ENCODE measurements around the gene TTC9B.

TTC9B gene

DNA sequence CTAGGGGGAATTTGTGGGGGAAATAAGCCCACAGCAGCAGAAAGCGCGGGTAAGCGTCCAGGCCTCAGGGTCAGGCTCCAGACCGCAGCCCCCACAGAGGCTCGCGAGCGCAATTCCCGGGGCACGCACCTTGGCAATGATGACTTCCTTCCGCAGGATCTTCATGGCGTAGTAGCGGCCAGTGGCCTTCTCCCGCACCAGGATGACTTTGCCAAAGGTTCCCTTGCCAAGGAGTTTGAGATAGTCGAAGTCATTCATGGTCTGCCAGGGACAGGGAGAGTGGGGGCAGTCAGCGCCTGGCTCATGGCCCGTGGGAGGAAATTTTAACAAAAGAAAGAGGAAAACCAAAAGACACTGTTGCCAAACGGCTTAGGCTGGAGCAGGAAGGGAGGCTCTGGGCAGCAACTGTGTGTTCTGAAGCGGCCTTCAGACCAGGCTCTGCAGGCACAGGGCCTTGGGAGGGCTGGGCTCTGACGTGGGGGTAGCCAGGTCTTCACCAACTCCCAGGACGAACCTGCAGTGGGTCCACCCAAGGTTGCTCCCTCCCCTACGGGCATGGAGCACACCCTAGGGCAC is 23.7 kb upstream of the TTC9B start:
- no peaks in the 10 kb centered on the region for H3K9me3 Mint-ChIP-seq
- H3K27me3 Mint-ChIP-seq = no peaks in the 10 kb centered on the region
- no peaks in the 10 kb centered on the region for H3K4me1 Mint-ChIP-seq (ENCODE audit: low read depth)
- H3K27ac Mint-ChIP-seq = no peak overlapping the region
- no peak overlapping the region for H3K4me3 Mint-ChIP-seq
- H3K36me3 Mint-ChIP-seq (ENCODE audit: low read depth) = peaks cover 71% of the 10 kb centered on the region
- no peak for DNase-seq

DNA sequence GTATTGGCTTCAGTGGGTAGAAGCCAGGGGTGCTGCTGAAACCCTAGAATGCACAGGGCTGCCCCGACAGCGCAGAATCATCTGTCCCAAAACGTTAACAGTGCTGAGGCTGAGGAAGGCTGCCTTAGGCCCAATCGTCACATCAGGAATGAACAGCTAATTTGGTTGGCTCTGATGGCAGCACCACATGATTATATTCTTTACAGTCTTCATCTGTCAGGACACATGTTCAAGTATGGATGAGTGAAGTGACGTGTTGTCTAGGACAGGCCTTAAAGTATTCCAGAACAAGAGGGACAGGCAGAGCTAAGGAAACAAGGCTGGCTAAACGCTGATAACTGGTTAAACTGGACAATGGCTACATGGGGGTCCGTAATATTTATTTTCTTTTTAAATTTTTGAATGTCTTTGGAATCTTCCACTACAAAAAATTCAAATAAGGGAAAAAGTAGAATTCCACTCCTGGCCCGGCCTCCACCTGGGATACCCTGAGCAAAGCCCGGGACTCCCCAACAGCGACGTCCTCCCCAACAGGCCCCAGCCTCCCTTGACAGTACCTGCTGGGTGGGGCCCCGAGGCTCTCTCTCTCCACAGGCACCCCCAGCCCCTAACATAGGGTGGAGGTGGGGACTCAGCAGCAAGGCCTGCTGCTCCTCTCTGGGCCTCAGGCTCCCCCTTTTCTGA is 23.1 kb upstream of the TTC9B start:
- Mint-ChIP-seq H3K36me3 (ENCODE audit: low read depth) (peaks cover 75% of the 10 kb centered on the region), H3K4me1 (ENCODE audit: low read depth) (no peaks in the 10 kb centered on the region), H3K27me3 (no peaks in the 10 kb centered on the region), H3K4me3 (no peak overlapping the region), H3K27ac (no peak overlapping the region), H3K9me3 (no peaks in the 10 kb centered on the region)
- no peak for DNase-seq

DNA sequence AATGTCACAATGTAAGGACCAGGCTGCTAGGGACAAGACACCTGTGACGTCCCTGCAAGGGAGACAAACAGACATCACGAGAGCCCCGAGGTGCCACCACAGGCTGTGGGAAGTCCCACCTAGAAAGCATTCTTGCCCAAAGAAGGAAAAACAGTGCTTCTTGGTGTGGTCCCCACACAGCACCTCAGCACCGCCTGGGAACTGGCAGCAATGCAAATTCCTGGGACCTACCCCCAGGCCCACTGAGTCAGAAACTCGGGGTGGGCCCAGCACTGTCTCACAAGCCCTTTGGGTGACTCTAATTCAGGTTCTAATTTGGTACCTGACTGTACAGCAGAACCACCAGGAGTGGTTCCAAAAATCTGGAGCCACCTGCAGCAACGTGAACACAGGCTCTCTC is 22.1 kb upstream of the TTC9B start:
- no peak for DNase-seq
- no peaks in the 10 kb centered on the region for H3K27me3 Mint-ChIP-seq
- H3K4me3 Mint-ChIP-seq = no peak overlapping the region
- no peak overlapping the region for H3K27ac Mint-ChIP-seq
- H3K4me1 Mint-ChIP-seq (ENCODE audit: low read depth) = no peaks in the 10 kb centered on the region
- H3K9me3 Mint-ChIP-seq = no peaks in the 10 kb centered on the region
- peaks cover 83% of the 10 kb centered on the region for H3K36me3 Mint-ChIP-seq (ENCODE audit: low read depth)

DNA sequence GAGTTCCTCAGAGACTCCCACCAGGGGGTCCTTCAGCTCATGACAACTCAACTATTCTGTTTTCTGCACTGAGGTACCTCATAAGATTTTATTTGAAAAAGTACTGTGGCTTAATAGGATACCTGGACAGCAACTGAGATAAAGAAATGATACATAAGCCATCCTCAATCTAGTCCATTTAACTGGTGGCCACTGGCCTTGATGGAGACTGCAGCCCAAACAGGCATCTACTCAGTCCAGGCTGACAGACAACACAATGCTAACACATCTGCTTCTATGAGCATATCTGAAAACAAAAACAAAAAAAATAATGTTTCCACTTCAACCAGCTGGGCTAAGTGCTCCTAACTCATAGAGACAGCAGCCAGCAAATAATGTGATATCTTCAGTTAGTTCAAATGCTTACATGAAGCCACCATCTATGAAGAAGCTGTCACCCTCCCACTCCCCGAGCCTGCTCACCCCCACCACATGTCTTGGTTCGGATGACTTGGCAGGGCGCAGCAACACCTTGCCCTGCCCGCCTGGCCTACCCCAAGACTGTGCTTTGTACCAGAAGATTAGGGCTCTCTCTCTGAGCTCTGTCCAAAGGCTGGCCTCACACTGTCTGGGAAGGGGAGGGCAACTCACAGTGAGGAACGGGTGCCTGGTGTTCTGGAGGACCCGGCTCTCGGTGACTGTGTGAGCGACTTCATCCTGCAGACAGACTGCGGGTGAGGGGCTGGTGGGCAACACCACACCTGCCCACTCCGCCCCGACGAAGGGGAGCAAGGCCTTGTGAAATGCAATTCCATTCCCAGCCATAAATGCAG is 21.4 kb upstream of the TTC9B start:
- Mint-ChIP-seq H3K9me3 (no peaks in the 10 kb centered on the region), H3K4me1 (ENCODE audit: low read depth) (no peaks in the 10 kb centered on the region), H3K36me3 (ENCODE audit: low read depth) (peaks cover 85% of the 10 kb centered on the region), H3K4me3 (no peak overlapping the region), H3K27ac (peak overlapping the region; percentile 61), H3K27me3 (no peaks in the 10 kb centered on the region)
- no peak for DNase-seq

DNA sequence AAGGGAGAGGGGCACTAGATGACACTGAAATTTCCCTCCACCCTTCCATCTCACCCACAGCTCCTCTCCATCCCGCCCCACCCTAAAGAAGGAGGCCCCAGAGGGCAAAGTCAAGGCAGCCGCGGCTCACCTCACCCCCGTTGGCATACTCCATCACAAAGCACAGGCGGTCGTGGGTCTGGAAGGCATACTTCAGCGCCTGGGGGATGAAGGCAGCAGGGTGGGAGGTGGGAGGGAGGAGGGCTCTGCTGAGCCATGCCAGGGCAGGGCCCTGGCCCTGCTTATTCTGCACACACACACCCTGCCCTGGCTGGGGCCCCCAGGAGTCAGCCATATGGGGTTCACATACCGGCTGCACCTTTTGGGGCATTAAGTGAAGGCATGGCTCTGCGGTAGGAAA is 20.6 kb upstream of the TTC9B start:
- Mint-ChIP-seq H3K4me1 (ENCODE audit: low read depth) (no peaks in the 10 kb centered on the region), H3K4me3 (no peak overlapping the region), H3K27ac (no peak overlapping the region), H3K36me3 (ENCODE audit: low read depth) (peaks cover 88% of the 10 kb centered on the region), H3K9me3 (no peaks in the 10 kb centered on the region), H3K27me3 (no peaks in the 10 kb centered on the region)
- no peak for DNase-seq

DNA sequence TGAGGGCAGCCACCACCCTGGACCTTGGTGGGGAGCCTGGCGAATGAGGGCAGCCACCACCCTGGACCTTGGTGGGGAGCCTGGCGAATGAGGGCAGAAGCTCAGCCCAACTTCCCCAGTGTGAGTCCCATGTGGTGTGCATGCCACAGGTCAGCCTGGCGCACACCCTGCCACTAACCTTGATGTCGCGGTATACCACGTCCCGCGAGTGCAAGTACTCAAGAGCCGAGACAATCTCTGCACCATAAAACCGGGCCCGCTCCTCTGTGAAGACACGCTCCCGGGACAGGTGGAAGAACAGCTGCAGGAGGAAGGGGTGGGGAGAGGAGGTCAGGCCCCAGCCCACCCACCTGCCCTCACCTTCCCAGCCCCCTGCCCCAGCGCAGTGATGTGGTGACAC is 19.6 kb upstream of the TTC9B start:
- Mint-ChIP-seq H3K36me3 (ENCODE audit: low read depth) (peaks cover 92% of the 10 kb centered on the region), H3K4me3 (no peak overlapping the region), H3K4me1 (ENCODE audit: low read depth) (no peaks in the 10 kb centered on the region), H3K27me3 (no peaks in the 10 kb centered on the region), H3K9me3 (no peaks in the 10 kb centered on the region), H3K27ac (no peak overlapping the region)
- no peak for DNase-seq

DNA sequence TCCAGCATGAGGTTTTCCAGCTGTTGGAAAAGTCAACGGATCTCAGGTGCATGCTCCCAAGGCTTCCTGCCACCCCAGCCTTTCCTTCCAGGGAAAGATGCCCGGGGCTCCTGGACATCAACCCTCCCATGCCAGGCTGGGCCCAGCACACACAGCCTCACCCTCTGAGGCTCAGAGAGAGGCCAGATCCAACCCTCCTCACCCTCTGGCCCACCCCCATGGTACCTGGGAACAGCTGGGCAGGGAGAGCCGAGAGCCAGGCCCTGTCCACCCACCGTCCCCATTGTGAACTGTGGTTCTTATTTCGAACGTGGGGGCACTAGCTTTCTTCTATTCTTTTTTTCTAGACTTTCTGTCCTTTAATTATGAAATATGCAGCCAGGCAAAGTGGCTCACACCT is 18.2 kb upstream of the TTC9B start:
- Mint-ChIP-seq H3K4me3 (no peak overlapping the region), H3K9me3 (no peaks in the 10 kb centered on the region), H3K27me3 (no peaks in the 10 kb centered on the region), H3K4me1 (ENCODE audit: low read depth) (peaks cover 1% of the 10 kb centered on the region), H3K36me3 (ENCODE audit: low read depth) (peaks cover 82% of the 10 kb centered on the region), H3K27ac (no peak overlapping the region)
- DNase-seq = no peak

DNA sequence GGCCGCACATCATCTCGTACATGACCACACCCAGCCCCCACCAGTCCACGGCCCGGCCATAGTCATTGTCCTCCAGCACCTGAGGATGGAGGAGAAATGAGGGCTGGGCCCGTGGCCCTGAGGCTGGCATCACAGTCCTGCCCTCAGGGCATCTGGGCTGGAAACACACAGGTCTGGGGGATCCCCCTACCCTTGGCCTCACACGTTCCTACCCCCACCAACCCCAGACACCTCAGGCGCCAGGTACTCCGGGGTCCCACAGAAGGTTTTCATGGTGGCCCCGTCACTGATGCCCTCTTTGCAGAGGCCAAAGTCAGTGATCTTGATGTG is 17.8 kb upstream of the TTC9B start:
- Mint-ChIP-seq H3K27me3 (no peaks in the 10 kb centered on the region), H3K9me3 (no peaks in the 10 kb centered on the region), H3K36me3 (ENCODE audit: low read depth) (peaks cover 78% of the 10 kb centered on the region), H3K27ac (no peak overlapping the region), H3K4me1 (ENCODE audit: low read depth) (peaks cover 5% of the 10 kb centered on the region), H3K4me3 (no peak overlapping the region)
- DNase-seq = no peak

DNA sequence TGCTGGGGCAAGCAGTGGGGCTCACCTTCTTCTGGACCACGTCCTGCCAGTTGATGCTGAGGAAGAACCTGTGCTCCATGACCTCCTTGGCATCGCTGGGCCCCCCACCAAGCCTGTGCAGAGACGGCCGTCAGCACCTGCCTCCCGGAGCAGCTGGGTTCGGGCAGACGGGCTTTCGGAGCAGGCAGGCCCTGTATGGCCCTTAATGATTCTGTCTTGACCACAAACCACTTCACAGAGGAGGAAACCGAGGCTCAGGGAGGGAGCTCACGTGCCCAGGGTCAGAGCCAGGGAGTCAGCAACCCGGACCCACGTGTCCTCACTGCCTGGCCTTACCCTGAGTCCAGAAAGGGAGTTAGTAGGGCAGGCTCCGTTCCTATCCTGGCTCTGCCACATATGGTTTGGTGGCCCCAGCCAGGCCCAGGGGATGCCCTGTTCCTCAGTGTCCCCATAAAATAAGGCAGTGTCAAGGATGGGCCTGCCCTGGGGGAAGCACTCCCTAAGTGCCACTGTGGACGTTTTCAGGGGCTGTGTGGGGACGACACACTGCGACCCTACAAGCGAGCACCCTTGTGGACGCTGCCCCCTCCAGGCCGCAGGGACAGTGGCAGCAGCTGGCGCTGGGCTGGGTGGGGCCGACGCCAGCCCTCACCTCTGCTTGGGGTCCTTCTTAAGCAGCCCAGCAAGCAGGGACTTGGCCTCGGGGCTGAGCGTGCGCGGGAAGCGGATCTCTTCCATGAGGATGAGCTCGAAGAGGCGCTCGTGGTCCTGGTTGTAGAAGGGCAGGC is 17.2 kb upstream of the TTC9B start:
- Mint-ChIP-seq H3K4me3 (no peak overlapping the region), H3K27me3 (no peaks in the 10 kb centered on the region), H3K27ac (no peak overlapping the region), H3K9me3 (no peaks in the 10 kb centered on the region), H3K4me1 (ENCODE audit: low read depth) (peaks cover 8% of the 10 kb centered on the region), H3K36me3 (ENCODE audit: low read depth) (peaks cover 74% of the 10 kb centered on the region)
- no peak for DNase-seq

DNA sequence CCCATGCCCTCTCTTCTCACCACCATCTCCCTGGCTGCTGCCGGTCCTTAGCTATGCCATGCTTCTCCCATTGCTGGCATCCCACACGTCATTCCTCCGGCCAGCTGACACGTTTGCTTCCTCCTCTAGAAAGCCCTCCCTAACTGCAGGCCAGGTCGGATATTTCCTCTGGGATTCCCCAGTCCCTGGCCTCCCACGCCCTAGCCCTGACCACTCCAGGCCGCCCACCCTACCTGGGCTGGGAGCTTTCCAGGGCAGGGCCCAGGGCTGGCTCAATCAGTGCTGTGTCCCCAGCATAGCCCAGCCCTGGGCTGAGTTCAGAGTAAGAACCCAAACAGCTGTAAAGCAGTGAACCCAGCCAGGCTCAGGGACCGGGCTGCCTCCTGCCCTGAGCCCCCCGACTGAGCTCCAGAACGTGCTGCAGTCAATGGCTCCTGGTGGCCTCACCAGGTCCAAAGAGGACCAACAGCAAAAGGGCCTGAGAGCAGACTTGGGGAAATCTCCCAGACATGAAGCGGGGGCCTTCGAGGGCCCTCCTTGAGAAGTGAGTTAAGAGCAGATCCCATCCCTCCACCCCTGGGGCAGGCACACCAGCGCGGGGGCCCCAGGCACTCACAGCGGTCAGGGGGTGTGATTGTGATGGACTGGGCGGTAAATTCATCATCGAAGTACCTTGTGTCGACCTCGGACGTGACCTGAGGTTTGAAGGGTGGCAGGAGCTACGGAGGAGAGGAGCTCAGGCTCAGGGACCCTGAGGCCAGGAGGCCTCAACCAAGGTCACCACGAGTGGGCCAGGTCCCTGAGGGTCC is 16.4 kb upstream of the TTC9B start:
- no peak for DNase-seq
- no peak overlapping the region for H3K27ac Mint-ChIP-seq
- H3K36me3 Mint-ChIP-seq (ENCODE audit: low read depth) = peaks cover 68% of the 10 kb centered on the region
- H3K9me3 Mint-ChIP-seq = no peaks in the 10 kb centered on the region
- H3K4me1 Mint-ChIP-seq (ENCODE audit: low read depth) = peaks cover 16% of the 10 kb centered on the region
- H3K27me3 Mint-ChIP-seq = no peaks in the 10 kb centered on the region
- H3K4me3 Mint-ChIP-seq = no peak overlapping the region

DNA sequence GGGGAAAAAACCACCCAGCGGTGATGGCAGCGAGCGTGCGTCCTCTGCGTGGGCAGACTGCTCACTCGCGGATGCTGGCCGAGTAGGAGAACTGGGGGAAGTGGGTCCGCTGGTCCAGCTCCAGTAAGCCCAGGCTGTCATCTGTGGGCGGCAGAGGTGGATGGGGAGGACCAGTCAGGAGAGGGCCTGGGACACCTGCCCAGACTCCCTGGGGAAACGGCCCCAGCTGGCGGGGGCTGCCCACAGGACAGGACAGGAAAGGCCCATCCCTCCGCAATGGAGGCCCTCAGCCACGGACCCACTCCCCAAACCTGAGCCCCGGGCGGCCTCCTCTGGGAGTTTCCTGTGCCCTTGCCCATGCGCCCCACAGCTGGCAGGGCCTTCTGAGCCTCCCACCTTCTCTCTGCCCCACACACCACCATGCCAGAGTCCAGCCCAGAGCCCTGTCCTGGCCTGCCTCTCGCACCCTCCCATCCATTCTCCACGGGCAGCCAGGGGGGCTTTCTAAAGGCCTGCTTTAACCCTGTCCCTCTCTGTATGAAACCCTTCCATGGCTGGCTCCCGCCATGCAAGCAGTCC is 15.7 kb upstream of the TTC9B start:
- no peaks in the 10 kb centered on the region for H3K27me3 Mint-ChIP-seq
- peaks cover 60% of the 10 kb centered on the region for H3K36me3 Mint-ChIP-seq (ENCODE audit: low read depth)
- peaks cover 24% of the 10 kb centered on the region for H3K4me1 Mint-ChIP-seq (ENCODE audit: low read depth)
- no peaks in the 10 kb centered on the region for H3K9me3 Mint-ChIP-seq
- no peak overlapping the region for H3K4me3 Mint-ChIP-seq
- no peak overlapping the region for H3K27ac Mint-ChIP-seq
- no peak for DNase-seq

DNA sequence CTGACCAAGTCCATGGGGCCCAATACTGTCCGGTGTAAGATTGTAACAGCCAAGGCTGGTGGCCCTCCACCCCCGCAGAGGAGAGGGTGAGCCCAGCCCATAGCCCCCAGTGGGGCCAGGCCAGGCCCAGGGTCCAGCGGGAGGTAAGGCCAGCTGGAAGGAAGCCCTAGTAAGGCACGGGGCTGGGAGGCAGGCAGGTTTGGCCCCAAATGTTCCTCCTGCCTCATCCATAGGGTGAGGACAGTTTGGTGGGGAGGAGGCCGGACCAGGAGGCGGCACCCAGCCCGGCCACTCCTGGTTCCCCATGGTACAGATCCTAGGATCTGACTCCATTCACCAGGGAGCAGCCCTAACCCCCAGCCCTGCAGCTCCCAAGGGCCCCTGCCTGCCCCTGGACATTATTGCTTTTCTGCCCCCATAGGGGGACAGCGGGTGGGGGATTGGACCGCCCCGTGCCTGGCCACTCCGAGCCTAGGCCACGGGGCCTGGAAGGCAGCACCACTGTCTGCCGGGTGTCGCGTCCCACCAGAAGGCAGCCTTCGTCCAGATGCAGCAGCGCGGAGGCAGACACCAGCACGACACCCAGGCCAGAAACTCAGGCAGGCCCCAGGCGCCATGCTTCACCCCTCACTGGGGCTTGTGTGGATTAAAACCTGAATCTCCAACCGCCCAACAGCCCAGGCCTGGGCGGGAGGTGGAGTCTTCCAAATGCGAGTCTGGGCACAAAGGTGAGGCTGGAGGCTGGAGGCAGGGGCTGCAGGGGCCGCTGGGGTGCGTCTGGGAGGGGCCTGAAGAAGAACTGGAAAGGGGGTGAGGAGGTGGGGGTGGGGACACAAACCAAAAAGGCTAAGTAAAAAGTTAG is 15.0 kb upstream of the TTC9B start:
- Mint-ChIP-seq H3K4me1 (ENCODE audit: low read depth) (peaks cover 25% of the 10 kb centered on the region), H3K9me3 (no peaks in the 10 kb centered on the region), H3K27me3 (peaks cover 2% of the 10 kb centered on the region), H3K36me3 (ENCODE audit: low read depth) (peaks cover 53% of the 10 kb centered on the region), H3K27ac (no peak overlapping the region), H3K4me3 (no peak overlapping the region)
- DNase-seq = no peak

DNA sequence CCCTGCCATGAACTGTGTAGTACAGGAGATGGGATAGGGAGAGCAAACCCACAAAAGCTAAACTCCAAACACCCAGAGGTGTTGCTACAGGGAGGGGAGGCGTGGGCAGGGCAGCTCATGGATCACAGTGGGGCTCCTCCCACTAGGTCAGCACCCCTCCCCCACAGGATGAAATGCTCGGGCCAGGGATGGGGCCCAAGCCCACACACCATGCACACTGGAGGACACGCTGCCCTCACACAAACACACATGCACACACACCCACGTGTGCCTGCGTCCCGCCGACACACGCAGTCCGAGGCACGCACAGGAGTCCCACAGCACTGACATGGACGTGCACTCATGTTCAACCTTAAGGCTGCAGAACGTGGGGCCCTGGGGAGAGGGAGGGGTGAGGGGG is 14.3 kb upstream of the TTC9B start:
- Mint-ChIP-seq H3K36me3 (ENCODE audit: low read depth) (peaks cover 48% of the 10 kb centered on the region), H3K27me3 (peaks cover 9% of the 10 kb centered on the region), H3K4me1 (ENCODE audit: low read depth) (peaks cover 25% of the 10 kb centered on the region), H3K9me3 (no peaks in the 10 kb centered on the region), H3K4me3 (no peak overlapping the region), H3K27ac (no peak overlapping the region)
- no peak for DNase-seq

All from activated T-cell treated with anti-CD3 and anti-CD28 coated beads, Interleukin-2, amount 50 U/mL, for 24 hours (primary cell).